Right lung (tissue), 5 donors: ENCODE data around the gene TEX14. TPM values are rescaled to one million over a fixed set of nuclear protein-coding genes. Genes with fewer than 3 reads are reported as not detected.
"Not testable (repeated sequence)": the region's sequence is repeated elsewhere in the genome, so short reads cannot be mapped to it uniquely, and the experiment has no call there.

Source experiments
- DNase-seq, 2 donors: peaks; one replicate each; pipeline ENCODE4 v3.0.0-alpha.2; 2013
- polyA plus RNA-seq, 5 donors: library from polyadenylated mRNA; unstranded; fragments of 120-200 nt; gene quantifications; one replicate each; pipeline versions ENCODE4 v1.2.1 to v1.2.3, GENCODE V29; 2013; ENCODE audit warnings: inconsistent platforms in 1 of 5, low replicate concordance in 1 of 5; ENCODE audit not compliant: insufficient read length in 5 of 5, insufficient read depth in 1 of 5

Gene TEX14
- polyA plus RNA-seq, 5 donors, result 0.85 to 1.5 (median 1.0) TPM

DNA sequence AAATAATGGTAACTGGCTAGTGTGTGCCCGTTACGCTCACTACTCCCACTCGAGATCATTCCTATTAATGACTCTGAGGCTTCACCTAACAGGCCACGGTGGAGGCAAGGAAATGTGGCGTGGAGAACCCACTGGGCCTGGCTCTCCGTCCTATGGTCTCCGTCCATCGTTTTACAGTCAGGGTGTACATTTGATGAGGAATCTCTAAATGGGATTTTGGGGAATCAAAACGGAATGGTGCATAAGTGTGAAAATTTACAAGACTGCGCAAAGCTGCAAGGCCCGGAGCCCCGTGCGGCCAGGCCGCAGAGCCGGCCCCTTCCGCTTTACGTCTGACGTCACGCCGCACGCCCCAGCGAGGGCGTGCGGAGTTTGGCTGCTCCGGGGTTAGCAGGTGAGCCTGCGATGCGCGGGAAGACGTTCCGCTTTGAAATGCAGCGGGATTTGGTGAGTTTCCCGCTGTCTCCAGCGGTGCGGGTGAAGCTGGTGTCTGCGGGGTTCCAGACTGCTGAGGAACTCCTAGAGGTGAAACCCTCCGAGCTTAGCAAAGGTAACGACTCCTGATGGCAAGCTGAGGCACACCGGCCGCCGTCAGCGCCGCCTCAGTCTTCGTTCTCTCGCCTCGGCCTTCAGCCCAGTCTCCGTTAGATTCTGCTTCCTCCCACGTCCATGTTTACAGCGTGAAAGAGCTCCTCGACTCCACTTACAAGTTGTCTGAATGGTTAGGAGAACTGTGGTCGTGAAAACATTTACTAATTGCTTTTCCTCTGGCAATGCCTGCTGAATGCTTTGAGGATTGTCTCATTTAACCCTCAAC, 602 bp upstream of the TEX14 start, which contains the start of gene RAD51C:
Gene RAD51C (plus strand): TSS at position 364 of the 817 bp plus-strand sequence. CDS start 42 bp downstream, at position 406.
- DNase-seq, result peak; percentile 81 to 84

DNA sequence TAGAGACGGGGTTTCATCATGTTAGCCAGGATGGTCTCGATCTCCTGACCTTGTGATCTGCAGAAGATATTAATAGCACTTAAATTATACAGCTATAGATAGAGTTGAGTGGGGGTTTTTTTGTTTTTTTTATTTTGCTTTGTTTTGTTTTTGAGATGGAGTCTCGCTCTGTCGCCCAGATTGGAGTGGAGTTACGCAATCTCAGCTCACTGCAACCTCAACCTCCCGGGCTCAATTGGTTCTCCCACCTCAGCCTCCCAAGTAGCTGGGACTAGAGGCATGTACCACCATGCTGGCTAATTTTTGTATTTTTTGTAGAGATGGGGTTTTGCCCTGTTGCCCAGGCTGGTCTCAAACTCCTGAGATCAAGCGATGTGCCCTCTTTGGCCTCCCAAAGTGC, 1.8 kb downstream of the TEX14 start:
- DNase-seq, result not testable (repeated sequence)

DNA sequence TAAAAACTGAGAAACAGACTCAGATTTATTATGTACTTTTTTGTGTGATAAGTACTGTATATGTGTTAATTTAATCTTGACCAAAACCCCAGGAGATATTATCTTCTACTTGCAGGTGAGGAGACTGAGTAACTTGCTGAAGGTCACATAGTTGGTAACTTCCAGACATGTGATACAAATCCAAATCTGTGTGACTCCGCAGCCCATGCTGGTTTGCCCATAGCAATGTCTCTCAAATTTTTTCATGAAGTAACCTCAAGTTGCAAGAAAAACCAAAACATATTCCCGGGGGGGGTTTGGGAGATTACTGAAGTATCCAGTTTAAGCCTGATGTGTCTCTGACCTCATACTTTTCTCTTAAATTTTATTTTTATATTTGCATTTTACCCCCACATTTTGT, 3.3 kb downstream of the TEX14 start:
- no peak for DNase-seq

DNA sequence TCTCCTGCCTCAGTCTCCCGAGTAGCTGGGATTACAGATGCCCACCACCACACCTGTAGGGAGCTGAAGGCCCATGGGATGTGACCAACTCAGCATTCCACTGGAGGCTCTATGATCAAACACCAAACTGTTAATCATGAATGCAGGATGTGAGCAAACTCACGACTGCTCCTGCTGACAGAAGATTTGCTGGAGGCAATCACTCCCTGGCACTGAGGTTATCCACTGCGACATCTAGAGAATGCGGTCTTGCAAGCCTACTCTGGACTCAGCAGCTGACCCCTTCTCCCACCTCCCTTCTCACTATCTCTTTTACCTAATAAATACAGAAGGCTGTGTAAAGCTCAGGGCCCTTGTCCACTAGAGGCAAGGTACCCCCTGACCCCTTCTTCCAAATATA, 4.9 kb downstream of the TEX14 start:
- no peak for DNase-seq

DNA sequence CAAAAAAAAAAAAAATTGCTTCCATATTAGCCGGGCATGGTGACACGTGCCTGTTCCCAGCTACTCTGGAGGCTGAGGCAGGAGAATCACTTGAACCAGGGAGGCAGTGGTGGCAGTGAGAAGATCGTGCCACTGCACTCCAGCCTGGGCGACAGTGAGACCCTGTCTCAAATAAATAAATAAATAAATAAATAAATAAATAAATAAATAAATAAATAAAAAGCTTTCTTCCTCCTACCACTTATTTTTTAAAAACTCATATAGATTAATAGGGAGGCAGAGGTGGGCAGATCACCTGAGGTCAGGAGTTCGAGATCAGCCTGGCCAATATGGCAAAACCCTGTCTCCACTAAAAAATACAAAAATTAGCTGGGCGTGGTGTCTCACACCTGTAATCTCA, 7.4 kb downstream of the TEX14 start:
- not testable (repeated sequence) for DNase-seq

DNA sequence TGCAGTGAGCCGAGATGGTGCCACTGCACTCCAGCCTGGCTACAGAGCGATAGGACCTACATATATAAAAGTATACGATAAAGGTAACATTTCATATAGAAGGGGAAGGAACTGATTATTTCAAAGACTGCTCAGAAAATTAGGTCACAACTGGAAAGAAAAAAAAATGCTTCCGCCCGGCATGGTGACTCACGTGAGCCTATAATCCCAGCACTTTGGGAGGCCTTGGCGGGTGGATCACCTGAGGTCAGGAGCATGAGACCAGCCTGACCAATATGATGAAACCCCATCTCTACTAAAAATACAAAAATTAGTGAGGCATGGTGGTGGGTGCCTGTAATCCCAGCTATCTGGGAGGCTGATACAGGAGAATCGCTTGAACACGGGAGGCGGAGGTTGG, 7.8 kb downstream of the TEX14 start:
- DNase-seq, result no peak

DNA sequence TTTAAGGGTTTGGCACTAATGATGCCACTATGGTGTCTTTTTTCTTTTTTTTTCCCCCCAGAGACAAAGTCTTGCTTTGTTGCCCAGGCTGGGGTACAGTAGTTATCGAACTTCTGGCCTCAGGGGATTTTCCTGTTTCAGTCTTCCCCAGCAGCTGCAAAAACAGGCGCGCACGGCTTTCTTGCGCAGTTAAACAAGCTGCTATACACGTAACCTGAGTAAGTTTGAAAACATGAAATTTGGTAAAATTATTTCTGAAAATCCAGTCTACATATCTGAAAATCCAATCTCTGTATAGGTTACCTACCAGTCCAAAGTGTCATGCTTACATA, 11.8 kb downstream of the TEX14 start:
- no peak for DNase-seq

DNA sequence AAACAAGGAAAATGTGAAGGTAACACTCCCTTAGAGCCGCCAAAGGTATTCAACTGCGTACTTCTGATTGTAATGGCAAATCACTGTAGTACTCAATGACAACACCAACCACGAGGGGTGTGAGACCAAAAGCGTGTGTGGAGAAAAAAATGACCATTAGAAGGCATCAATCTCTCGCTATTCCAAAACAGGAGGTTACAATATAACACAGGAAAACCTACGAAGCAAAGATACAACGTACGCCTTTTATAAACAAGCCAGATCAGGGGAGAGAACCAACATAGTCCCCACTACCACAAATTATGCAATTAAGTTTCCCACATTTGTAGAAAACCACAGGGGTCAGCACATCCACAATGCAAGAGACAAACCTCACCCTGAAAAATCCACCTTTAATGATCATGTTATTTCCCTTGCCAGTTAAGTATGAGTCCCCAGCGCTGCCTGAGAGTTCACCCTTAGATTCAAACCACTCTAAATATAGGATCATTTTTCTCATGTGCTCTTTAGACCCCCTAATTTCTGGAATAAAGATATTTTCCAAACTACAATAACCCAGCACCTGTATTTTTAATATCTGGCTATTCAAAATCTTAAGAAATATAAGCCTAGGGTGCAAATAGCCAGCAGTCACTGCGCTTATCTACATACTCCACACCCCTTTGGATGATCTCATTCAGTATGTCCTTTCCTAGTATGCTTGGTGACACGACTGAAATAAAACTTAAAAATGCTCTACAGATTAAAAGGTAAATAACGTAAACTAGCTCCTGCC, 12.4 kb downstream of the TEX14 start:
- DNase-seq, result no peak

DNA sequence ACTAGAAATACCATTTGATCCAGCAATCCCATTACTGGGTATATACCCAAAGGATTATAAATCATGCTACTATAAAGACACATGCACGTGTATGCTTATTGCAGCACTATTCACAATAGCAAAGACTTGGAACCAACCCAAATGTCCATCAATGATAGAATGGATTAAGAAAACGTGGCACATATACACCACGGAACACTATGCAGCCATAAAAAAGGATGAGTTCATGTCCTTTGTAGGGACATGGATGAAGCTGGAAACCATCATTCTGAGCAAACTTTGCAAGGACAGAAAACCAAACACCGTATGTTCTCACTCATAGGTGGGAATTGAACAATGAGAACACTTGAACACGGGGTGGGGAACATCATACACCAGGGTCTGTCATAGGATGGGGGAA, 13.6 kb downstream of the TEX14 start:
- DNase-seq, result not testable (repeated sequence)

DNA sequence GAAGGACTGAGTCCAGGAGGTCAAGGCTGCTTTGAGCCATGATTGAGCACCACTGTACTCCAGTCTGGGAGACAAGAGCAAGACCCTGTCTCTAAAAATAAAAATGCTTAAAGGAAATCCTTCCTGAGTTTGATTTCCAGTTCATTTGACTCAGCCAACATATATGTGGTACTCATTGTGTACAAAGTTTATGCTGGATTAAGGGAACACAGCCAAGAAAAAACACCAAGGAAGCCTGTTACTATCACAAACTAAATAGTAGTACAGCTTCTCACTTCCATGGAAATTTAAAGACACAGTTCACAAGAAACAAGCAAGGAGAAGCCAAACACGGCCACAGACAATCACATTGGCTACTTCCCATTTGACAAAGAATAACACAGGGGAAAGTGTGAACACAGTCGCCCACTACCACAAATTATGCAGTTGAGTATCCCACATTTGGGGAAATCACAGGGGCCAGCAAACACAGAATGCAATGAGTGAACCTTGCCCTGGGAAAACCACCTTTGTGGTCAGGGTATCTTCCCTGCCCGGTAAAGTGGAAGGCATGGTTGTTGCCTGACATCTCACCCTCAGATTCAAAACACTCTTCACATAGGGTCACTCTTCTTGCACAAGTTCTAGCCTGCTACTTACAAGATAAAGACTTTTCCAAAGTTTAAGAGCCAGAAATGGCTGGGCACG, 14.5 kb downstream of the TEX14 start:
- DNase-seq, result no peak

DNA sequence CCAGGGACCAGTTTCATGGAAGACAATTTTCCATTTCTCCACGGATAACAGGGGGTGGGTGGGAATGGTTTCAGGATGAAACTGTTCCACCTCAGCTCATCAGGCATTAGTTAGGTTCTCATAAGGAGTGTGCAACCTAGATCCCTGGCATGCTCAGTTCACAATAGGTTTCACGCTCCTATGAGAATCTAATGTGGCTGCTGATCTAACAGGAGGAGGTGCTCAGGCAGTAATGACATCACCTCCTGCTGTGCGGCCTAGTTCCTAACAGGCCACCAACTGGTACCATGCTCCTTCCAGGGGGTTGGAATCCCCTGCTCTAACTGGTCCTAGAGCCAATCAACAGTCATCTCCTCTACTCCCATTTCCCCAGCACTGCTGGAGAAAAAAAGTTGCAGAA, 19.9 kb downstream of the TEX14 start:
- DNase-seq, result no peak

DNA sequence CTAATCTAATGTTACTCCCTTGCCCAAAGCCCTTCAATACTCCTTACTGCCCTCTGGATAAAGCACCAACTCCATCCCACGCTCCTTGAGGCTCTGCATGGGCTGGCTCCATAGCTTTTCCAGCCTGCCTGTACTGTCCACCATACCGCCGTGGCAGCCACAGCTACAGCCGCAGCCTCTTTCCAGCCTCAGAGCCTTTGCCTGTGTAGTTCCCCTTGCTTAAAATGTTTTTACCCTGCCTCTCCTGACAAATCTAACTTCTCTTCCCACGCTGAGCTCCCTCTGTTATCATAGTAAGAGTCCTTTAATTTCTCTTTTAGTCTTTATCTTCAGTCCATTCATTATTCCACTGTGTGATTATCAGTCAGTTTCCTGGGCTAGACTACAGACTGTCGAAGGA, 22.0 kb downstream of the TEX14 start:
- DNase-seq, result no peak

DNA sequence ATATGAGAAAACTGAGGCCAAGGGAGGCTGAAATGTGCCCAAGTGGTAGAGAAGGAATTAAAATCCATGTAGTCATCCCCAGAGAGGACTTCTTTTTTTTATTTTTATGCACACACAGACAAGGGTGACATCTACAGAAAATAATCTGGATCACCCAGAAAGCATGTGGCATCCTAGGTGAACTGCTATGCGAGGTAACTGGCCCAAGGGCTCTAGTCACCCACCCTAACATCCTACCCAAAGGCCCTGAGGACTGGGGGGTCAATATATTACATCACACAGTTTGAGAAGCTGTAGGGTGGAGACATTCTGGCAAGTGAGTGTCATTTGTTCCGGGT, 23.3 kb downstream of the TEX14 start:
- DNase-seq, result no peak

DNA sequence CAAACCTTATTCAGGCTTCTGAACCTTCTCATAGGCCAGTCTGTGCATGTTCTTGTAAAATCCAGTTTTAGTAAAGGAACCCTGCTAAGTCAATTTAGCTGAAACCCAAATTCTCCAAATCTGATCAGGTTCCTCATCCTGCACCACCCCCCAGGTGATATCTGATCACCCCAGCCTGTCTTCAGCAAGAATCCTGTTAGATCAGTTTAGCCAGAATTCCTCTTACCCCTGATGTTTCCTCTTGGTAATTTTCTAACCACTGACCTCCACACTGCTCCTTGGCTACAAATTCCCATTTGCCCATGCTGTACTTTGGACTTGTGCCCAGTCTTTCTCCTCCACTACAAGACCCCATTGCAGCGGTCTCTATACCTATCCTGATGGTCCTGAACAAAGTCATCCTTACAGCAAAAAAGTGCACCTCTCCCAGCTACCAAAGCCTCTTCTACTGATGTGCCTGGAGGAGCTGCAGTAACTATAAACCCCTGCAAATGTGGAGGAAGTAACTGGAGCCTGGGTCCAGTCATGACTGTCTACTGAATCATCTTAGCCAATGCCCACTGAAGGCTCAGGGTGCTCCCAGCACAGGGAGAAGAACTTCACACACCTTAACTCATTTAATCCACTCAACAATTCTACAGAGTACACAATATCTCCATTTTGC, 23.8 kb downstream of the TEX14 start:
- DNase-seq, result no peak

DNA sequence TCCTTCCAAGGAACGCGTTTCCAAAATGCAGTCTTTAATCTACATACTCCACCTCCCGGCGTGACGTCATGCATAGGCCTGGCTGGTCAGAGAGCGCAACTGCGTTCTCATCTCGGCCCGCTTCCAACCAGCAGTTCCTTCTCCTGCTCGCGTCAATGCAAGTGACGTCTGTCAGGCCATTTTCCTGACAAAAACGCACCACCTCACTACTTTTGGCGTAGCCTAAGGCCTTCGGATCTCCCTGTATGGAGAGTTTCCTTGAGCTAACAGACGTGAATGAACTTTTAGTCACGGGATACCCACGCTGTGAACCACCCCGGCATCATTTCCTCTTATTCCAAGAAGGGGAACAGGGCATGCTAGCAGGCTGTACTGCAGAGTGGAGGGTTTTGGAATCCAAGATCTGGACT, 25.0 kb downstream of the TEX14 start:
- peak; percentile 59 to 70 for DNase-seq

DNA sequence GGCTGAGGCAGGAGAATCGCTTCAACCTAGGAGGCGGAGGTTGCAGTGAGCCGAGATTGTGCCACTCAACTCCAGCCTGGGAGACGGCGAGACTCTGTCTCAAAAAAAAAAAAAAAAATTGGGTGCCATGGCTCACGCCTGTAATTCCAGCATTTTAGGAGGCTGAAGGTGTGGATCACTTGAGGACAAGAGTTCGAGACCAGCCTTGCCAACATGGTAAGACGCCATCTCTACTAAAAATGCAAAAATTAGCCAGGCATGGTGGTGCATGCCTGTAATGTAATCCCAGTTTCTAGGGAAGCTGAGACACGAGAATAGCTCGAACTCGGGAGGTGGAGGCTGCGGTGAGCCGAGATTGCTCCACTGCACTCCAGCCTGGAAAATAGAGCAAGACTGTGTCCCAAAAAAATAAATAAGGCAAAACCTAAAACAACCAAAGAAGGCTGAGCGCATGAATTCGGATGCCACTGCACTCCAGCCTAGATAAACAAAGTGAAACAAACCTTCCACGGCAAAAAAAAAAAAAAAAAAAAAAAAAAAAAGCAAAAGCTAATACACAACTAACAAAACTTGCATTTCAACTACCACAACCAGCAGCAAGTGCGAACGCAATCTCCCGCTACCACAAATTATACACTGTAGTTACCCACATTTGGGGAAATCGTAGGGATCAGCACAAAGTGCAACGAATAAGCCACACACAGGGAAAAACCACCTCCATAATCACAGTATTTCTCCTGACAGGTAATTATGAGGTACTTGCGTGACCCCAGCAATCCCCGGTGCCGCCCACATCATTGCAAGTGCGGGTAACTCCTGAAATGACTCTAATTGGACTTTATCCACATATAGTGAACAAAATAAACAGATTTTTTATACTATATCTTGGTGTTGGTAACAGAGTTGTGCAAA, 25.6 kb downstream of the TEX14 start:
- no peak for DNase-seq

DNA sequence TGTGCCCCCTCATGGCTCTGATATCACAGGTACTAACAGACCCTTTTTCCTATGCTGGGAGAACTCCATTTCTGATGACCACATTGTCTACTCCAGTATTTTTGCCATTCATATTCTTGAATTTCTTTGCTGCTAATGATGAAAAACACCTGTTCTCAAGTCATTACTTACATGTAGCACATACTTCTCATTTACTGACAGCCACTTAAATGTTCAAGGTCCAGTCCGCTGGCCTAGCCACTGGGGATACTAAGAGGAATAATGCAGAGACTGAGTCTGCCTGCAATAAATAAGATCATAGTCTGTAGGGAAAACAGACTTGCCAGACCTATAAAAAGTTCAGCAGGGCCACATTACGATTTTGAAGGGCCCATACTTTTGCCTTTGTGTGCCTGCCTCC, 27.5 kb downstream of the TEX14 start:
- no peak for DNase-seq

DNA sequence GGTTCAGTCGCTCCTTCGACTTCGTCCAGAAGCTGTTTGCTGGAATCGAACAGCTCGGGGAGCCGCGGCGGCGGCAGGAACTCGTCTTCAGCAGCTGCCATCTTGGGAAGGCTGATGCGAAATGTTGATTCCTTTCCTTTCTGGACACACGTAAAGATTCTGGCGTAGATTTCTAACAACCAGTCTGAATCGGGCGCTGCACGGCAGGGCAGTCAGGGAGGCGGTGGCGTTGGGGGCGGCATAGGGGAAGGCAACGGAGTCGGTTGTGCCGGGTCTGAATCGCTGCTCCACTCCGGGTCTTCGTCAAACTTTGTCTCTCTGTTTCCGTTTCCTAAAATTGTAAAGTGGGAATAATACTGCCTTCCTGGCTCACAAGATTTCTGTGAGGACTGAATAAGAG, 30.3 kb downstream of the TEX14 start:
- no peak for DNase-seq

DNA sequence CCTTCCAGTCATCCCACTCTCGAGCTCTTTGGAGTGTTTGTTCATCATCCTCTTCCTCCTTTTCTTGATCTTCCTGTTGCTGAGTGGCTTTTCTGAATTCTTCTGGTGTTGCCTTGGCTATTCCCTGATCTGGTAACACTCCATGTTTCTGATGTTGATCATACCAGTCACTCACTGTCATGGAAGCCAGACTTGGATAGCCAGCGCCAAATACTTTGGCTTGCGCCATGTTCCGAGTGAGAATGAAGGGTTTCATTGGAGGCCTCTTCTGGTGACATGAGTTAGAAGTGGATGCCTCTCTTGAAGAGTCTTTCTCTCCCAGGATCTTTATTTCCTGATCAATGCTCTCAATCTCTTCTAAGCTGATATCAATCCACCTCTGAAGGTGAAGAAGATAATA, 31.2 kb downstream of the TEX14 start:
- no peak for DNase-seq

DNA sequence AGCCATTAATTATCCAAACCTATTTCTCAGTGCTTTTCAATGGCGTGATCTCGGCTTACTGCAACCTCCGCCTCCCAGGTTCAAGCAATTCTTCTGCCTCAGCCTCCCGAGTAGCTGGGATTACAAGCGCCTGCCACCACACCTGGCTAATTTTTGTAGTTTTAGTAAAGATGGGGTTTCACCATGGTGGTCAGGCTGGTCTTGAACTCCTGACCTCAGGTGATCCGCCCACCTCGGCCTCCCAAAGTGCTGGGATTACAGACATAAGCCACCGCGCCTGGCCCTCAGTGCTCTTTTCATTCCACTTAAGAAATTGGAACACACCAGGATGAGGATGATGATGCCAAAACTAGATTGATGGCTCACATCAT, 32.1 kb downstream of the TEX14 start:
- not testable (repeated sequence) for DNase-seq
